Trophoblast cell (in vitro differentiated cells and primary cell): Measurements from ENCODE around the gene AQP12B.

Experiments used
- DNase-seq, 2 donors: peaks; one replicate each; pipeline ENCODE4 v3.0.0-alpha.2; 2016
- H2AFZ ChIP-seq: 2 replicates; pipeline ENCODE4 v1.6.1; 2013; ENCODE audit warnings: low read length, moderate library complexity, mild to moderate bottlenecking; ENCODE audit not compliant: insufficient read depth, poor library complexity
- H2AK5ac ChIP-seq: 2 replicates; pipeline ENCODE4 v1.6.1; 2013; ENCODE audit warnings: mild to moderate bottlenecking, low read length
- H2BK120ac ChIP-seq: 2 replicates; pipeline ENCODE4 v1.6.1; 2013; ENCODE audit warnings: low read length, mild to moderate bottlenecking, moderate library complexity; ENCODE audit not compliant: insufficient read depth, poor library complexity
- H2BK12ac ChIP-seq: 2 replicates; pipeline ENCODE4 v1.6.1; 2013; ENCODE audit warnings: mild to moderate bottlenecking, low read length, moderate library complexity
- H2BK5ac ChIP-seq: 2 replicates; pipeline ENCODE4 v1.6.1; 2013; ENCODE audit warnings: low read length, low read depth, moderate library complexity, mild to moderate bottlenecking; ENCODE audit not compliant: poor library complexity
- H3K14ac ChIP-seq: 2 replicates; pipeline ENCODE4 v1.6.1; 2013; ENCODE audit warnings: mild to moderate bottlenecking, low read length
- H3K18ac ChIP-seq: 2 replicates; pipeline ENCODE4 v1.6.1; 2013; ENCODE audit warnings: mild to moderate bottlenecking, low read length
- H3K23ac ChIP-seq: 2 replicates; pipeline ENCODE4 v1.6.1; 2013; ENCODE audit warnings: low read length
- H3K27ac ChIP-seq: 2 replicates; pipeline ENCODE4 v1.5.1; 2013; ENCODE audit warnings: low read depth, mild to moderate bottlenecking, inconsistent platforms, low read length, moderate library complexity
- H3K27me3 ChIP-seq: 2 replicates; pipeline ENCODE4 v1.6.1; 2013; ENCODE audit warnings: inconsistent platforms, mild to moderate bottlenecking, low read length, moderate library complexity; ENCODE audit not compliant: insufficient read depth
- H3K36me3 ChIP-seq, 2 experiments: 1 replicate in 1 of 2; 2 replicates in 1 of 2; pipeline ENCODE4 v1.6.1; 2013; ENCODE audit warnings: low read length in 2 of 2, mild to moderate bottlenecking in 2 of 2, moderate library complexity in 1 of 2; ENCODE audit not compliant: insufficient read depth in 2 of 2, control insufficient read depth in 1 of 2
- H3K4ac ChIP-seq: 2 replicates; pipeline ENCODE4 v1.6.1; 2013; ENCODE audit warnings: low read depth, mild to moderate bottlenecking, low read length, moderate library complexity
- H3K4me1 ChIP-seq, 2 experiments: 1 replicate in 1 of 2; 2 replicates in 1 of 2; pipeline ENCODE4 v1.6.1; 2013; ENCODE audit warnings: low read length in 2 of 2, mild to moderate bottlenecking in 2 of 2, moderate library complexity in 1 of 2; ENCODE audit not compliant: insufficient read depth in 2 of 2, control insufficient read depth in 1 of 2
- H3K4me2 ChIP-seq: 2 replicates; pipeline ENCODE4 v1.6.1; 2013; ENCODE audit warnings: inconsistent platforms, mild to moderate bottlenecking, low read length, moderate library complexity
- H3K4me3 ChIP-seq: 2 replicates; pipeline ENCODE4 v1.5.1; 2013; ENCODE audit warnings: mild to moderate bottlenecking, low read depth, low read length, inconsistent platforms
- H3K79me1 ChIP-seq: one replicate; pipeline ENCODE4 v1.6.1; 2013; ENCODE audit warnings: low read length
- H3K79me2 ChIP-seq: 2 replicates; pipeline ENCODE4 v1.6.1; 2013; ENCODE audit warnings: low read length, mild to moderate bottlenecking; ENCODE audit not compliant: control insufficient read depth, insufficient read depth, poor library complexity
- H3K9ac ChIP-seq: 2 replicates; pipeline ENCODE4 v1.6.1; 2013; ENCODE audit warnings: mild to moderate bottlenecking, low read length
- H3K9me3 ChIP-seq: 2 replicates; pipeline ENCODE4 v1.6.1; 2013; ENCODE audit warnings: low read depth, mild to moderate bottlenecking, control low read depth, inconsistent platforms, low read length; ENCODE audit not compliant: insufficient read depth
- H4K12ac ChIP-seq: 2 replicates; pipeline ENCODE4 v1.6.1; 2013; ENCODE audit warnings: low read depth, mild to moderate bottlenecking, low read length, moderate library complexity
- H4K8ac ChIP-seq: 2 replicates; pipeline ENCODE4 v1.6.1; 2013; ENCODE audit warnings: low read depth, mild to moderate bottlenecking, low read length, moderate library complexity
- H4K91ac ChIP-seq: one replicate; pipeline ENCODE4 v1.6.1; 2013; ENCODE audit warnings: low read depth, mild to moderate bottlenecking, low read length, moderate library complexity
- WGBS: extraction: QIAGEN DNeasy Blood & Tissue Kit; methylation state at CpG from one replicate; pipeline ENCODE4 v1.1.7; 2013; ENCODE audit warnings: missing lambda C conversion rate; ENCODE audit not compliant: insufficient read length, insufficient coverage; ENCODE audit errors: extremely low coverage; 5-methylcytosine and 5-hydroxymethylcytosine counted together

AQP12B gene

GRCh38 chr2:240708457-240708856 is 25.8 kb upstream of the AQP12B start:
- Histone ChIP-seq H3K4me1 (no peaks in the 10 kb centered on the region), H2BK120ac (no peak overlapping the region), H3K27ac (no peak overlapping the region), H4K8ac (no peak overlapping the region), H3K79me1 (no peaks in the 10 kb centered on the region), H3K4me2 (no peak overlapping the region), H2BK12ac (no peak overlapping the region), H2BK5ac (no peak overlapping the region), H3K9ac (no peak overlapping the region), H3K27me3 (no peaks in the 10 kb centered on the region), H3K4ac (no peak overlapping the region), H2AFZ (no peak overlapping the region), H4K91ac (no peak overlapping the region), H4K12ac (no peak overlapping the region), H3K14ac (no peak overlapping the region), H3K23ac (no peak overlapping the region), H3K79me2 (no peaks in the 10 kb centered on the region), H3K18ac (no peak overlapping the region), H2AK5ac (no peak overlapping the region), H3K4me3 (no peak overlapping the region), H3K9me3 (no peaks in the 10 kb centered on the region), H3K36me3 (no peaks in the 10 kb centered on the region)
- no CpG with 5 or more reads among the region's 7 CpGs for WGBS
- no peak for DNase-seq

GRCh38 chr2:240707821-240708220 is 25.1 kb upstream of the AQP12B start:
- no peak overlapping the region for H3K27ac ChIP-seq
- H3K4ac ChIP-seq = no peak overlapping the region
- WGBS = no CpG with 5 or more reads among the region's 10 CpGs
- H4K8ac ChIP-seq = no peak overlapping the region
- no peaks in the 10 kb centered on the region for H3K79me2 ChIP-seq
- H2BK5ac ChIP-seq = no peak overlapping the region
- H4K91ac ChIP-seq = no peak overlapping the region
- no peak overlapping the region for H3K9ac ChIP-seq
- H3K9me3 ChIP-seq = no peaks in the 10 kb centered on the region
- H3K36me3 ChIP-seq = no peaks in the 10 kb centered on the region
- no peak overlapping the region for H2AK5ac ChIP-seq
- H3K23ac ChIP-seq = no peak overlapping the region
- no peak overlapping the region for H3K4me3 ChIP-seq
- H4K12ac ChIP-seq = no peak overlapping the region
- H3K4me1 ChIP-seq = no peaks in the 10 kb centered on the region
- H2BK120ac ChIP-seq = no peak overlapping the region
- no peaks in the 10 kb centered on the region for H3K79me1 ChIP-seq
- DNase-seq = no peak
- H3K27me3 ChIP-seq = no peaks in the 10 kb centered on the region
- no peak overlapping the region for H2BK12ac ChIP-seq
- H3K18ac ChIP-seq = no peak overlapping the region
- H2AFZ ChIP-seq = no peak overlapping the region
- H3K14ac ChIP-seq = no peak overlapping the region
- no peak overlapping the region for H3K4me2 ChIP-seq

GRCh38 chr2:240707043-240707756 is 24.5 kb upstream of the AQP12B start:
- Histone ChIP-seq H4K12ac (no peak overlapping the region), H2BK12ac (no peak overlapping the region), H3K18ac (no peak overlapping the region), H4K91ac (no peak overlapping the region), H3K27ac (no peak overlapping the region), H3K14ac (no peak overlapping the region), H2BK120ac (no peak overlapping the region), H3K4ac (no peak overlapping the region), H2BK5ac (no peak overlapping the region), H3K9me3 (no peaks in the 10 kb centered on the region), H2AFZ (no peak overlapping the region), H2AK5ac (no peak overlapping the region), H3K23ac (no peak overlapping the region), H3K79me2 (no peaks in the 10 kb centered on the region), H3K9ac (no peak overlapping the region), H4K8ac (no peak overlapping the region), H3K4me1 (no peaks in the 10 kb centered on the region), H3K79me1 (no peaks in the 10 kb centered on the region), H3K4me2 (no peak overlapping the region), H3K4me3 (no peak overlapping the region), H3K27me3 (no peaks in the 10 kb centered on the region), H3K36me3 (no peaks in the 10 kb centered on the region)
- no peak for DNase-seq
- no CpG with 5 or more reads among the region's 15 CpGs for WGBS

- Histone ChIP-seq H3K4ac (no peak overlapping the region), H4K8ac (no peak overlapping the region), H2BK5ac (no peak overlapping the region), H3K4me3 (no peak overlapping the region), H3K4me2 (no peak overlapping the region), H2AFZ (no peak overlapping the region), H3K27me3 (no peaks in the 10 kb centered on the region), H3K9me3 (no peaks in the 10 kb centered on the region), H3K4me1 (no peaks in the 10 kb centered on the region), H3K79me2 (no peaks in the 10 kb centered on the region), H3K27ac (no peak overlapping the region), H3K23ac (no peak overlapping the region), H2BK120ac (no peak overlapping the region), H2BK12ac (no peak overlapping the region), H2AK5ac (no peak overlapping the region), H4K12ac (no peak overlapping the region), H3K36me3 (no peaks in the 10 kb centered on the region), H3K18ac (no peak overlapping the region), H3K9ac (no peak overlapping the region), H4K91ac (no peak overlapping the region), H3K79me1 (no peaks in the 10 kb centered on the region), H3K14ac (no peak overlapping the region)
- WGBS = no CpG with 5 or more reads among the region's 12 CpGs
- no peak for DNase-seq
Measured at GRCh38 chr2:240705204-240705791, 22.6 kb upstream of the AQP12B start.
